HCT116 (cell line): ENCODE results near the gene CSNK2A1. TPM values are rescaled to one million over a fixed set of nuclear protein-coding genes. Genes with fewer than 3 reads are reported as not detected.

Experiments used
- ATAC-seq: fragments of 200-7000 bp; cut with Tn5 transposase; 2 replicates; pipeline ENCODE4 v1.9.1; 2020; ENCODE audit warnings: mild to moderate bottlenecking, moderate library complexity
- BruUV-seq: library from RNA; stranded (reverse); fragments of 400-500 nt; replicated peaks from 2 replicates; lab custom pipeline; 2021; lab: Mats Ljungman, UMichigan
- CTCF ChIA-PET: fragments of 300-600 bp; sonication (Branson Sonifier 250); formaldehyde crosslinking; loops from one replicate; lab custom pipeline; 2021; ENCODE audit warnings: antibody characterized with exemption; lab: Charles Lee
- POLR2A ChIA-PET: fragments of 300-600, 350-600 bp; sonication (Branson Sonifier 250); formaldehyde crosslinking; loops from one replicate; lab custom pipeline; 2021; ENCODE audit warnings: antibody characterized with exemption; lab: Charles Lee
- RAD21 ChIA-PET, 2 experiments: fragments of 300-600 bp; sonication (Branson Sonifier 250); formaldehyde crosslinking; loops; one replicate each; lab custom pipeline; 2023; ENCODE audit warnings: low total read pairs in 2 of 2; ENCODE audit not compliant: uncharacterized antibody in 2 of 2, unreplicated experiment in 2 of 2, low non-redundant PET in 1 of 2; lab: Charles Lee
- DNase-seq: peaks from one replicate; pipeline ENCODE4 v3.0.0-alpha.2; 2010; ENCODE audit warnings: low read depth, low spot score
- H2AFZ ChIP-seq: fragments of 200-600 bp; shearing (Covaris generic), sonication (generic); 2 replicates; pipeline ENCODE4 v1.6.1; 2017; ENCODE audit warnings: low read depth, mixed run types, mixed read lengths, antibody characterized with exemption, low read length; ENCODE audit not compliant: poor library complexity, severe bottlenecking
- H3K27ac ChIP-seq: 2 replicates; pipeline ENCODE4 v1.5.1; 2012; ENCODE audit warnings: low read depth, low read length
- H3K27me3 ChIP-seq: fragments of 200-600 bp; sonication (generic); 2 replicates; pipeline ENCODE4 v1.6.1; 2016; ENCODE audit warnings: mixed run types, low read length, mixed read lengths; ENCODE audit not compliant: insufficient read depth
- H3K36me3 ChIP-seq, 2 experiments: fragments of 200-500 bp in 1 of 2; fragments of 200-600 bp in 1 of 2; sonication (Bioruptor generic) in 1 of 2; sonication (generic) in 1 of 2; 2 replicates each; pipeline versions ENCODE4 v1.5.1 to v1.6.1; 2014 to 2016; ENCODE audit warnings: low read length in 2 of 2, inconsistent platforms in 1 of 2, mixed read lengths in 1 of 2, mixed run types in 1 of 2; ENCODE audit not compliant: insufficient read depth in 2 of 2, control insufficient read depth in 1 of 2
- H3K4me1 ChIP-seq, 2 experiments: fragments of 200-600 bp in 1 of 2; sonication (generic) in 1 of 2; 2 replicates each; pipeline versions ENCODE4 v1.5.1 to v1.6.1; 2012 to 2017; ENCODE audit warnings: low read length in 2 of 2, inconsistent platforms in 1 of 2, mild to moderate bottlenecking in 1 of 2, mixed read lengths in 1 of 2, mixed run types in 1 of 2, moderate library complexity in 1 of 2; ENCODE audit not compliant: insufficient read depth in 2 of 2, control insufficient read depth in 1 of 2
- H3K4me2 ChIP-seq: fragments of 200-600 bp; sonication (generic); 2 replicates; pipeline ENCODE4 v1.6.1; 2017; ENCODE audit warnings: mixed run types, low read length, mixed read lengths
- H3K4me3 ChIP-seq, 2 experiments: fragments of 200-600 bp in 1 of 2; sonication (generic) in 1 of 2; replicated peaks in 1 of 2; 2 replicates each; pipeline ENCODE4 v1.5.1; 2011 to 2016; ENCODE audit warnings: low read length in 2 of 2, control low read depth in 1 of 2, low read depth in 1 of 2, mild to moderate bottlenecking in 1 of 2, mixed read lengths in 1 of 2, mixed run types in 1 of 2
- H3K79me2 ChIP-seq: fragments of 200-600 bp; sonication (generic); 2 replicates; pipeline ENCODE4 v1.6.1; 2017; ENCODE audit warnings: mild to moderate bottlenecking, mixed run types, low read length, moderate library complexity, mixed read lengths; ENCODE audit not compliant: insufficient read depth
- H3K9ac ChIP-seq: fragments of 200-600 bp; sonication (generic); 2 replicates; pipeline ENCODE4 v1.6.1; 2016; ENCODE audit warnings: low read length, mixed read lengths
- H3K9me2 ChIP-seq: fragments of 200-600 bp; sonication (generic), shearing (Covaris generic); 2 replicates; pipeline ENCODE4 v1.6.1; 2017; ENCODE audit warnings: mixed run types, mild to moderate bottlenecking, moderate library complexity; ENCODE audit not compliant: insufficient read depth
- H3K9me3 ChIP-seq, 2 experiments: fragments of 200-500 bp in 1 of 2; fragments of 200-600 bp in 1 of 2; sonication (Bioruptor generic) in 1 of 2; sonication (generic) in 1 of 2; 2 replicates each; pipeline ENCODE4 v1.6.1; 2014 to 2017; ENCODE audit warnings: low read length in 2 of 2, mixed read lengths in 2 of 2, inconsistent platforms in 1 of 2, low read depth in 1 of 2, mild to moderate bottlenecking in 1 of 2, mixed run types in 1 of 2, moderate library complexity in 1 of 2; ENCODE audit not compliant: control insufficient read depth in 1 of 2, insufficient read depth in 1 of 2
- H4K20me1 ChIP-seq: fragments of 200-600 bp; sonication (generic), shearing (Covaris generic); 2 replicates; pipeline ENCODE4 v1.6.1; 2017; ENCODE audit warnings: mixed run types, mild to moderate bottlenecking, moderate library complexity; ENCODE audit not compliant: insufficient read depth
- CBX3 ChIP-seq: IDR thresholded peaks from 2 replicates; pipeline ENCODE4 v1.6.1; 2012; ENCODE audit warnings: low read depth
- CEBPB ChIP-seq: IDR thresholded peaks from 2 replicates; pipeline ENCODE4 v1.6.1; 2012; ENCODE audit warnings: low read depth
- CTCF ChIP-seq, 3 experiments: fragments of 200-600 bp in 1 of 3; sonication (generic) in 1 of 3; IDR thresholded peaks in 2 of 3; conservative IDR thresholded peaks in 1 of 3; 2 replicates each; pipeline ENCODE4 v1.5.1; 2012 to 2017; ENCODE audit warnings: low read depth in 2 of 3, low read length in 2 of 3, antibody characterized with exemption in 1 of 3, borderline replicate concordance in 1 of 3, control low read depth in 1 of 3, mild to moderate bottlenecking in 1 of 3, mixed read lengths in 1 of 3, mixed run types in 1 of 3, moderate library complexity in 1 of 3; ENCODE audit not compliant: insufficient read depth in 1 of 3
- EGR1 ChIP-seq: IDR thresholded peaks from 2 replicates; pipeline ENCODE4 v1.6.1; 2012; ENCODE audit warnings: low read depth
- EZH2 ChIP-seq: fragments of 200-600 bp; sonication (generic); IDR thresholded peaks from 2 replicates; pipeline ENCODE4 v1.6.1; 2017; ENCODE audit warnings: antibody characterized with exemption, mixed run types
- EZH2phosphoT487 ChIP-seq: fragments of 200-600 bp; IDR thresholded peaks from 2 replicates; pipeline ENCODE4 v1.6.1; 2018; ENCODE audit warnings: antibody characterized with exemption, borderline replicate concordance
- JUND ChIP-seq: IDR thresholded peaks from 2 replicates; pipeline ENCODE4 v1.6.1; 2012
- MAX ChIP-seq: IDR thresholded peaks from 2 replicates; pipeline ENCODE4 v1.6.1; 2012
- POLR2A ChIP-seq: IDR thresholded peaks from 2 replicates; pipeline ENCODE4 v1.7.0; 2011; ENCODE audit warnings: borderline replicate concordance; ENCODE audit not compliant: insufficient read depth, insufficient read length; ENCODE audit errors: extremely low read depth
- POLR2AphosphoS5 ChIP-seq: IDR thresholded peaks from 2 replicates; pipeline ENCODE4 v1.6.1; 2011; ENCODE audit warnings: mild to moderate bottlenecking, low read depth, low read length, moderate library complexity
- RAD21 ChIP-seq: IDR thresholded peaks from 2 replicates; pipeline ENCODE4 v1.6.1; 2012; ENCODE audit warnings: low read depth, mild to moderate bottlenecking
- REST ChIP-seq: IDR thresholded peaks from 2 replicates; pipeline ENCODE4 v1.6.1; 2012; ENCODE audit warnings: low read depth
- SIN3A ChIP-seq: IDR thresholded peaks from 2 replicates; pipeline ENCODE4 v1.6.1; 2012; ENCODE audit warnings: low read depth
- SP1 ChIP-seq: IDR thresholded peaks from 2 replicates; pipeline ENCODE4 v1.6.1; 2012; ENCODE audit warnings: low read depth
- SRF ChIP-seq: IDR thresholded peaks from 2 replicates; pipeline ENCODE4 v1.6.1; 2012; ENCODE audit warnings: low read depth
- TCF7L2 ChIP-seq: IDR thresholded peaks from 2 replicates; pipeline ENCODE4 v1.7.0; 2011; ENCODE audit warnings: borderline replicate concordance, inconsistent platforms; ENCODE audit not compliant: insufficient read depth, insufficient read length; ENCODE audit errors: extremely low read depth
- YY1 ChIP-seq: IDR thresholded peaks from 2 replicates; pipeline ENCODE4 v1.6.1; 2011; ENCODE audit warnings: low read length, low read depth, moderate library complexity, mild to moderate bottlenecking; ENCODE audit not compliant: insufficient replicate concordance; ENCODE audit errors: extremely low read depth
- ZBTB33 ChIP-seq: IDR thresholded peaks from 2 replicates; pipeline ENCODE4 v1.6.1; 2011; ENCODE audit warnings: mild to moderate bottlenecking, low read length, moderate library complexity; ENCODE audit not compliant: insufficient replicate concordance; ENCODE audit errors: extremely low read depth
- ZFX ChIP-seq: fragments of 450-650 bp; IDR thresholded peaks from 2 replicates; pipeline ENCODE4 v1.6.1; 2017
- ZNF274 ChIP-seq: fragments of 200-500 bp; sonication (Bioruptor generic); IDR thresholded peaks from 2 replicates; pipeline ENCODE4 v1.6.1; 2014; ENCODE audit warnings: mild to moderate bottlenecking, low read depth, low read length, inconsistent platforms
- intact Hi-C: fragments of 100-400 bp; cut with micrococcal nuclease; formaldehyde crosslinking; loops from 2 replicates; pipeline ENCODE4 v1.10.0; 2022
- total RNA-seq: library from RNA; stranded (reverse); gene quantifications from one replicate; pipeline ENCODE4 v1.2.1, GENCODE V29; 2021; ENCODE audit not compliant: unreplicated experiment

Gene CSNK2A1
- total RNA-seq, 1 experiment from 2014 or later, result 284 TPM

- Histone ChIP-seq H3K9me2 (no peaks in the 10 kb centered on the region), H3K27me3 (no peaks in the 10 kb centered on the region), H3K27ac (no peak overlapping the region), H3K4me3 (no peak overlapping the region), H4K20me1 (no peaks in the 10 kb centered on the region), H3K36me3 (no peaks in the 10 kb centered on the region), H3K9me3 (no peaks in the 10 kb centered on the region), H3K79me2 (no peaks in the 10 kb centered on the region), H3K9ac (no peak overlapping the region), H3K4me2 (peak overlapping the region; percentile 28; the same call in 1 of the 2 replicates), H2AFZ (no peak overlapping the region), H3K4me1 (peaks cover 8 to 28% of the 10 kb centered on the region in 2 experiments)
- ATAC-seq (peak; percentile 37; the same call in 1 of the 2 replicates), DNase-seq (no peak)
- no TSS peak for BruUV-seq
- POLR2A ChIA-PET, result interaction anchor here (0.6 kb wide), 1 partner anchor 148 kb away, joined by 3 read pairs; no protein-coding TSS in a partner anchor
- RAD21 ChIA-PET, result no interaction called here
- TF ChIP-seq CTCF (IDR thresholded peaks at IDR 0.05 in 2 of 3, conservative IDR thresholded peaks at IDR 0.05 in 1 of 3; ENCODE audit: borderline replicate concordance in 1 of 3, insufficient read depth in 1 of 3, low read depth in 2 of 3, low read length in 2 of 3) (no peak), JUND (no peak), SRF (no peak), EGR1 (no peak), EZH2 (no peak), SIN3A (no peak), EZH2phosphoT487 (no peak), ZBTB33 (no peak), TCF7L2 (no peak), CBX3 (no peak), REST (no peak), CEBPB (no peak), ZFX (no peak), RAD21 (no peak), MAX (no peak), ZNF274 (no peak), SP1 (no peak), POLR2AphosphoS5 (no peak), POLR2A (no peak), YY1 (no peak)
- CTCF ChIA-PET, result interaction anchor here (1.1 to 1.4 kb wide), 2 partner anchors 77 to 79 kb away, joined by 3 to 4 read pairs; no protein-coding TSS in a partner anchor
- intact Hi-C loops, result loop anchor here (10.0 kb wide), 2 partner anchors 196 to 386 kb away; partner anchors contain the start of gene SLC52A3
These were observed 25.3 kb upstream of the CSNK2A1 start for GRCh38 chr20:568673-569415.
